GM23248 (cell line): ENCODE results near the gene TBC1D8. TPM values are rescaled to one million over a fixed set of nuclear protein-coding genes. Genes with fewer than 3 reads are reported as not detected.

Source experiments
- DNase-seq: peaks from one replicate; pipeline ENCODE4 v3.0.0-alpha.2; 2015
- H2AFZ ChIP-seq: fragments of 200-600 bp; sonication (generic); 2 replicates; pipeline ENCODE4 v1.6.1; 2016; ENCODE audit warnings: antibody characterized with exemption
- H3F3A ChIP-seq: fragments of 200-600 bp; sonication (generic); 2 replicates; pipeline ENCODE4 v1.6.1; 2016; ENCODE audit warnings: mild to moderate bottlenecking, antibody characterized with exemption, mixed run types; ENCODE audit not compliant: insufficient read depth
- H3K27ac ChIP-seq: fragments of 200-600 bp; sonication (generic); 2 replicates; pipeline ENCODE4 v1.5.1; 2016; ENCODE audit warnings: mild to moderate bottlenecking
- H3K27me3 ChIP-seq: fragments of 200-600 bp; sonication (generic); replicated peaks from 2 replicates; pipeline ENCODE4 v1.6.1; 2016; ENCODE audit warnings: mild to moderate bottlenecking; ENCODE audit not compliant: insufficient read depth
- H3K36me3 ChIP-seq: fragments of 200-600 bp; sonication (generic); 2 replicates; pipeline ENCODE4 v1.6.1; 2016; ENCODE audit warnings: low read depth, mild to moderate bottlenecking
- H3K4me1 ChIP-seq: fragments of 200-600 bp; sonication (generic); 2 replicates; pipeline ENCODE4 v1.6.1; 2016; ENCODE audit warnings: mild to moderate bottlenecking; ENCODE audit not compliant: insufficient read depth
- H3K4me2 ChIP-seq: fragments of 200-600 bp; sonication (generic); one replicate; pipeline ENCODE4 v1.6.1; 2016; ENCODE audit warnings: mild to moderate bottlenecking; ENCODE audit not compliant: unreplicated experiment
- H3K4me3 ChIP-seq: fragments of 200-600 bp; sonication (generic); 2 replicates; pipeline ENCODE4 v1.5.1; 2016; ENCODE audit warnings: mild to moderate bottlenecking
- H3K79me2 ChIP-seq: fragments of 200-600 bp; sonication (generic); 2 replicates; pipeline ENCODE4 v1.6.1; 2016; ENCODE audit warnings: mild to moderate bottlenecking; ENCODE audit not compliant: insufficient read depth
- H3K9ac ChIP-seq: fragments of 200-600 bp; sonication (generic); 2 replicates; pipeline ENCODE4 v1.6.1; 2016; ENCODE audit warnings: mild to moderate bottlenecking
- H3K9me2 ChIP-seq: fragments of 200-600 bp; sonication (generic); 2 replicates; pipeline ENCODE4 v1.6.1; 2016; ENCODE audit warnings: mixed run types, mild to moderate bottlenecking, moderate library complexity; ENCODE audit not compliant: insufficient read depth
- H3K9me3 ChIP-seq: fragments of 200-600 bp; sonication (generic); one replicate; pipeline ENCODE4 v1.6.1; 2017; ENCODE audit warnings: low read depth
- H4K20me1 ChIP-seq: fragments of 200-600 bp; sonication (generic); 2 replicates; pipeline ENCODE4 v1.6.0; 2016; ENCODE audit not compliant: insufficient read depth
- EZH2 ChIP-seq: fragments of 200-600 bp; sonication (generic); IDR thresholded peaks from 2 replicates; pipeline ENCODE4 v1.6.1; 2018; ENCODE audit warnings: antibody characterized with exemption, mild to moderate bottlenecking; ENCODE audit not compliant: insufficient read depth, poor library complexity, severe bottlenecking
- EZH2phosphoT487 ChIP-seq: fragments of 200-600 bp; sonication (generic); IDR thresholded peaks from 2 replicates; pipeline ENCODE4 v1.6.1; 2018; ENCODE audit warnings: antibody characterized with exemption, moderate library complexity, mild to moderate bottlenecking, low read depth; ENCODE audit not compliant: insufficient read depth
- whole genome bisulfite sequencing, 2 experiments: methylation state at CpG; one replicate each; pipeline ENCODE4 v1.1.6; 2015 to 2017; ENCODE audit warnings: low lambda C conversion rate in 2 of 2, low coverage in 1 of 2; ENCODE audit errors: missing lambda C conversion rate in 2 of 2; 5-methylcytosine and 5-hydroxymethylcytosine counted together
- in situ Hi-C: fragments of 300-500 bp; cut with MboI; formaldehyde crosslinking; loops from 2 replicates; pipeline ENCODE4 v1.15.0; 2020
- polyA plus RNA-seq: library from polyadenylated mRNA; unstranded; fragments of >200 nt; fragmentation: Nextera tagmentation; extraction: Ambion mirVana; gene quantifications from 2 replicates; pipeline ENCODE4 v1.2.1, GENCODE V29; 2016
- total RNA-seq: library from RNA; depleted of rRNA; stranded (reverse); fragments of >200 nt; shearing (Covaris generic); gene quantifications from 2 replicates; pipeline ENCODE4 v1.2.3, GENCODE V29; 2014

The TBC1D8 gene
- total and polyA plus RNA-seq, 2 experiments from 2014 or later = 2.5 to 2.6 TPM

DNA sequence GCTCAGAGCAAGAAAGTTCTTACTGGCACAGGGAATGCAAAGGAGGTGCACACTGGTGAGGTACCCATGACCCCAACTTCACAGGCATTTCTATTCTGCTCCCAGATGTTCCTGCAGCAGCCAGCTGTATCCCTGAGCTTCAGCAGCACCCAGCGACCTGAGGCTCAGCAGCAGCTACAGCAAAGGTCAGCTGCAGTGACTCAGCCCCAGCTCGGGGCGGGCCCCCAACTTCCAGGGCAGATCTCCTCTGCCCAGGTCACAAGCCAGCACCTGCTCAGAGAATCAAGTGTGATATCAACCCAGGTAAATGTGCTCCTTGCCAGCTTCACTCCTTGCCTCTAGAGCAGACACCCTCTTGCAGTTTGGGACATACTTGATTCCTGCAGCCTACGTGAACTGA is 163.2 kb downstream of the TBC1D8 start:
- Histone ChIP-seq H3K27me3 (no peaks in the 10 kb centered on the region), H3K36me3 (no peaks in the 10 kb centered on the region), H3K27ac (no peak overlapping the region), H3K9ac (no peak overlapping the region), H3K4me1 (no peaks in the 10 kb centered on the region), H4K20me1 (no peaks in the 10 kb centered on the region), H3K9me3 (no peaks in the 10 kb centered on the region), H2AFZ (no peak overlapping the region), H3K4me2 (no peak overlapping the region), H3K79me2 (no peaks in the 10 kb centered on the region), H3K4me3 (no peak overlapping the region), H3K9me2 (no peaks in the 10 kb centered on the region), H3F3A (no peaks in the 10 kb centered on the region)
- in situ Hi-C loops = no loop called here
- WGBS, 2 experiments = 83 to 89% methylated on average over 4 of the region's 4 CpGs
- no peak for DNase-seq
- TF ChIP-seq EZH2phosphoT487 (no peak), EZH2 (no peak)

DNA sequence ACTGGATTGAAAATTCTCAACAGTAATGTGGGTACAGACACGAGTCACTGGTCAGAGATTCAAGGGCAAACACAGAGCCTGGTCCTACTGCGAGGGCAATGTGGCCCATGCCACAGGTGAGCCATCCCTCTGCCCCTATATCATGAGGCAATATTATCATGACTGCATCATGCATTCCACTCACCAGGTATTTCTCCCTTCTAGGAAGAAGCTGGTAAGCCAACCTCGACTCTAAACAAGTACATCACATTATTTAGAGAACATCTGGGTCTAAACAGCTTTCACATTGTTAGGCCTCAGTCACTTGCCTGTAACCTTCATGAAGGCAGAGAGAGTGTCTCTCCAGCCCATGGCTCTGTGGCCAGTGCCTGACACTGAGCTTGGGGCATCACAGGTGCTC is 163.6 kb downstream of the TBC1D8 start:
- in situ Hi-C loops = no loop called here
- Histone ChIP-seq H3K4me1 (no peaks in the 10 kb centered on the region), H3K4me2 (no peak overlapping the region), H3K9ac (no peak overlapping the region), H3K9me3 (no peaks in the 10 kb centered on the region), H3K4me3 (no peak overlapping the region), H3K36me3 (no peaks in the 10 kb centered on the region), H3K9me2 (no peaks in the 10 kb centered on the region), H3K27me3 (no peaks in the 10 kb centered on the region), H3K79me2 (no peaks in the 10 kb centered on the region), H3K27ac (no peak overlapping the region), H3F3A (no peaks in the 10 kb centered on the region), H2AFZ (no peak overlapping the region), H4K20me1 (no peaks in the 10 kb centered on the region)
- TF ChIP-seq EZH2 (no peak), EZH2phosphoT487 (no peak)
- WGBS, 2 experiments = 82 to 94% methylated on average over 3 of the region's 3 CpGs
- DNase-seq = no peak

DNA sequence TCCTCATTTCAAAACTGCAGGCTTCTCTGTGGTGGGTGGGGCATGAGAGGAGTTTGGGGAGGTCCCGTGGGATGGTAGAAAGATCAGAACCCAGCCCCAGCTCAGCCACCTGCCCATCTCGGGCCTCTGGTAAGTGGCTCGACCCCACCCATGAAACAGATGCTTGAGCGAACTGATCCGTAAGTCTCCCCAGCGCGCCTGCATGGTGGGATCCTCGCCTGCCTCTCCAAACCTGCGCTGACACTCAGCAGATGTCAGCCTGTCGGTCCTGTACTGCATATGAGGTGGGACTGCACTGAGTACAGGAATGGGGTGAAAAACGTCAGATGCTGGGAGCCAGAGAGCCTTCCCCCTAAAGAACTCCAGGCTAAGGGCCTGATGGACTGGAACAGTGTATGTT is 165.0 kb downstream of the TBC1D8 start:
- Histone ChIP-seq H3K36me3 (no peaks in the 10 kb centered on the region), H3K4me2 (no peak overlapping the region), H3K79me2 (no peaks in the 10 kb centered on the region), H4K20me1 (no peaks in the 10 kb centered on the region), H3K4me1 (no peaks in the 10 kb centered on the region), H3F3A (no peaks in the 10 kb centered on the region), H3K9ac (no peak overlapping the region), H2AFZ (no peak overlapping the region), H3K27me3 (no peaks in the 10 kb centered on the region), H3K4me3 (no peak overlapping the region), H3K9me3 (no peaks in the 10 kb centered on the region), H3K27ac (no peak overlapping the region), H3K9me2 (no peaks in the 10 kb centered on the region)
- in situ Hi-C loops = no loop called here
- WGBS, 2 experiments = 83% methylated on average over 11 of the region's 11 CpGs
- TF ChIP-seq EZH2phosphoT487 = no peak
- no peak for TF ChIP-seq EZH2
- DNase-seq = no peak

DNA sequence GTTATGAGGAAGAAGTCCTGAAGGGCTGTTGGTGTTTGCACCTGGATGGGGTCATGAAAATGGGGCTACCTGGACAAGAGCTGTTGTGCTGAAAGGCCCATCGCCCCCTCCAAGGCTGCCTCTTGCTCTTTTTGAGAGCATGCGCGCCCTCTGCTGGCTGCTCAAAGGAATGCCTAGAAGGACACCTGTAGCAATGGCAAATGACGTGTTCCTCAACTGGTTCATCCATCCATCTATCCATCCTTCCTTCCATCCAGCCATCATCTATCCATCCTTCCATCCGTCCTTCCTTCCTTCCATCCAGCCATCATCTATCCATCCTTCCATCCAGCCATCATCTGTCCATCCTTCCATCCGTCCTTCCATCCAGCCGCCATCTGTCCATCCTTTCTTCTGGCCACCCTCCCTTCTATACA is 166.3 kb downstream of the TBC1D8 start:
- 34 to 35% methylated on average over 7 of the region's 7 CpGs for WGBS, 2 experiments
- in situ Hi-C loops = no loop called here

DNA sequence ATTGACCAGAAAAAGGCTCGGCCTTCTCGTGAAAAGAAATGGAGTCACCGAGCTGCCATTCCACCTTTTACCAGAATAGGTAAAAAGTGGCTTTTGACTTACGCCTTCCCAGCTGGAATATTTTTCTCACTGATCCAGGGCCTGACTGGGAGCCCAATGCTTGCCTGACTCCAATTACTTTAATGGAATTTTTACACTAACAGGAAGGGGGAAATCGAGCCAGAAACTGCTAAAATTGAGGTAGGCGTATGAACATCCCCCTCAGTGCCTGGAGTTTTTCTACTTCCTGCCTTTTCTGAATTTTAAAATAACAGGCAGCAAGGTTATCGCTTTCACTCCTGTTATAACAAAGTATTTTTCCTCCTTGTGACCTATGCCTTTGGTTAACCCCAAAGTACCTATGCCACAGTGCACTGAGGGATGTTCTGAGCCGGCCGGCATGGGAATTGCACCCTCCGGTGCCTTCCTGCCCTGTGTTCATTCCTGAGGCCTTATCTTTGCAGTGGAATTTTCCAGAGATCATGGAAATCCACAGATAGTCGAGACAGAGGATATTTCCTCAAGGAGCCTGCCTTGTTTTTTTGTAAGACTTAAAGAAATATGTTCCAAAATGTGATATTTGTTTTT is 167.4 kb downstream of the TBC1D8 start:
- no peaks in the 10 kb centered on the region for H3K4me1 ChIP-seq
- no peak overlapping the region for H3K27ac ChIP-seq
- H3K79me2 ChIP-seq = no peaks in the 10 kb centered on the region
- 69% methylated on average over 11 of the region's 11 CpGs for WGBS, 2 experiments
- no peaks in the 10 kb centered on the region for H3K27me3 ChIP-seq
- H3K36me3 ChIP-seq = no peaks in the 10 kb centered on the region
- H3K4me2 ChIP-seq = no peak overlapping the region
- DNase-seq = no peak
- no peak overlapping the region for H3K9ac ChIP-seq
- in situ Hi-C loops = no loop called here
- TF ChIP-seq EZH2 (no peak), EZH2phosphoT487 (no peak)
- no peaks in the 10 kb centered on the region for H3K9me2 ChIP-seq
- H3K9me3 ChIP-seq = no peaks in the 10 kb centered on the region
- no peak overlapping the region for H3K4me3 ChIP-seq
- H3F3A ChIP-seq = no peaks in the 10 kb centered on the region
- no peaks in the 10 kb centered on the region for H4K20me1 ChIP-seq
- no peak overlapping the region for H2AFZ ChIP-seq

More for the DNA sequence above, 166.3 kb downstream of the TBC1D8 start:
- H3K9ac ChIP-seq = no peak overlapping the region
- no peaks in the 10 kb centered on the region for H3K4me1 ChIP-seq
- no peak for TF ChIP-seq EZH2phosphoT487
- TF ChIP-seq EZH2 = no peak
- no peak overlapping the region for H3K27ac ChIP-seq
- no peaks in the 10 kb centered on the region for H3K36me3 ChIP-seq
- H3K79me2 ChIP-seq = no peaks in the 10 kb centered on the region
- H3F3A ChIP-seq = no peaks in the 10 kb centered on the region
- peak; percentile 78 for DNase-seq
- H3K27me3 ChIP-seq = no peaks in the 10 kb centered on the region
- no peak overlapping the region for H3K4me3 ChIP-seq
- no peak overlapping the region for H3K4me2 ChIP-seq
- no peaks in the 10 kb centered on the region for H4K20me1 ChIP-seq
- H2AFZ ChIP-seq = no peak overlapping the region
- no peaks in the 10 kb centered on the region for H3K9me2 ChIP-seq
- H3K9me3 ChIP-seq = no peaks in the 10 kb centered on the region
